IPS-15b (cell line): ENCODE measurements around the gene PMS1.

Source experiments
- H3K27me3 ChIP-seq: one replicate; pipeline ENCODE4 v1.6.1; 2013; ENCODE audit warnings: low read length; ENCODE audit not compliant: control insufficient read depth, insufficient read depth
- H3K36me3 ChIP-seq: one replicate; pipeline ENCODE4 v1.6.1; 2013; ENCODE audit warnings: low read length; ENCODE audit not compliant: control insufficient read depth, insufficient read depth
- H3K4me1 ChIP-seq: one replicate; pipeline ENCODE4 v1.6.1; 2013; ENCODE audit warnings: mild to moderate bottlenecking, low read length; ENCODE audit not compliant: control insufficient read depth, insufficient read depth
- H3K4me3 ChIP-seq: one replicate; pipeline ENCODE4 v1.5.1; 2013; ENCODE audit warnings: low read depth, low read length
- H3K9ac ChIP-seq: one replicate; pipeline ENCODE4 v1.6.1; 2013; ENCODE audit warnings: low read depth, mild to moderate bottlenecking, low read length
- H3K9me3 ChIP-seq: one replicate; pipeline ENCODE4 v1.6.1; 2013; ENCODE audit warnings: mild to moderate bottlenecking, low read length; ENCODE audit not compliant: control insufficient read depth, insufficient read depth

The PMS1 gene

GRCh38 chr2:189913821-189914220 is 129.6 kb downstream of the PMS1 start:
- Histone ChIP-seq H3K27me3 (no peaks in the 10 kb centered on the region), H3K9me3 (no peaks in the 10 kb centered on the region), H3K4me1 (no peaks in the 10 kb centered on the region), H3K4me3 (no peak overlapping the region), H3K9ac (no peak overlapping the region), H3K36me3 (no peaks in the 10 kb centered on the region)

- no peak overlapping the region for H3K4me3 ChIP-seq
- no peak overlapping the region for H3K9ac ChIP-seq
- no peaks in the 10 kb centered on the region for H3K27me3 ChIP-seq
- H3K9me3 ChIP-seq, result no peaks in the 10 kb centered on the region
- H3K36me3 ChIP-seq, result no peaks in the 10 kb centered on the region
- no peaks in the 10 kb centered on the region for H3K4me1 ChIP-seq
These were observed 132.4 kb downstream of the PMS1 start for GRCh38 chr2:189916651-189917050.
